Activated CD4-positive, alpha-beta T cell treated with anti-CD3 and anti-CD28 coated beads for 4 hours (primary cell): ENCODE results near the gene AATF.

ENCODE experiments used
- DNase-seq, 2 donors: peaks; one replicate each; pipeline ENCODE4 v3.0.0-alpha.2; 2020

AATF gene

DNA sequence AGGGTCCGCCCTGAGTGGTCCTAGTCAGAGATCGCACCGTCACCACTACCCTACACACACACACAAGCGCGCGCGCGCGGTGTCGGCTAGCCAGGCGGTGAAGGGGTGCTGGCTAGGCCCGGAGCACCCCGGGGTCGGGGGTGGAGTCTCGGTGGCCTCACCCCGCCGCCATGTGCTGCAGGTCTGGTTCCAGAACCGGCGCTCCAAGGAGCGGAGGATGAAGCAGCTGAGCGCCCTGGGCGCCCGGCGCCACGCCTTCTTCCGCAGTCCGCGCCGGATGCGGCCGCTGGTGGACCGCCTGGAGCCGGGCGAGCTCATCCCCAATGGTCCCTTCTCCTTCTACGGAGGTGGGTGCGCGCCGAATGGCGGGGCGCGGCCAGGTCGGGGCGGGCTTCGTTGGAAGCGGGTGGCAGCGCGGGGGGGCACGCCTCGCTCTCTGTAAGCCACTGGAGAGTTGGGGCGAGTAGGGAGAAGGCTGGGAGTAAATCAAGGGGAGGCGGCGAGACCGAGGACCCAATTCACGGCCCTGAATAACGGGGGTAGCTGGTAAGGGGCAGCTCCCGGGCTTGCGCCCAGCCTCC lies 6.6 kb upstream of the AATF start:
- no peak for DNase-seq

DNA sequence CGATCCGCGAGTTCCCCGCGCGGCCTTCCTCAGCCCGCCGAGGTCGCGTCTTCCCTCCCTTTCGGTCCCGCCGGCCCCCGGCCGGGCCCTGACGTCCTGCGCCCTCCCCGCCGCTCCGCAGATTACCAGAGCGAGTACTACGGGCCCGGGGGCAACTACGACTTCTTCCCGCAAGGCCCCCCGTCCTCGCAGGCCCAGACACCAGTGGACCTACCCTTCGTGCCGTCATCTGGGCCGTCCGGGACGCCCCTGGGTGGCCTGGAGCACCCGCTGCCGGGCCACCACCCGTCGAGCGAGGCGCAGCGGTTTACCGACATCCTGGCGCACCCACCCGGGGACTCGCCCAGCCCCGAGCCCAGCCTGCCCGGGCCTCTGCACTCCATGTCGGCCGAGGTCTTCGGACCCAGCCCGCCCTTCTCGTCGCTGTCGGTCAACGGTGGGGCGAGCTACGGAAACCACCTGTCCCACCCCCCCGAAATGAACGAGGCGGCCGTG lies 6.1 kb upstream of the AATF start:
- DNase-seq: no peak

DNA sequence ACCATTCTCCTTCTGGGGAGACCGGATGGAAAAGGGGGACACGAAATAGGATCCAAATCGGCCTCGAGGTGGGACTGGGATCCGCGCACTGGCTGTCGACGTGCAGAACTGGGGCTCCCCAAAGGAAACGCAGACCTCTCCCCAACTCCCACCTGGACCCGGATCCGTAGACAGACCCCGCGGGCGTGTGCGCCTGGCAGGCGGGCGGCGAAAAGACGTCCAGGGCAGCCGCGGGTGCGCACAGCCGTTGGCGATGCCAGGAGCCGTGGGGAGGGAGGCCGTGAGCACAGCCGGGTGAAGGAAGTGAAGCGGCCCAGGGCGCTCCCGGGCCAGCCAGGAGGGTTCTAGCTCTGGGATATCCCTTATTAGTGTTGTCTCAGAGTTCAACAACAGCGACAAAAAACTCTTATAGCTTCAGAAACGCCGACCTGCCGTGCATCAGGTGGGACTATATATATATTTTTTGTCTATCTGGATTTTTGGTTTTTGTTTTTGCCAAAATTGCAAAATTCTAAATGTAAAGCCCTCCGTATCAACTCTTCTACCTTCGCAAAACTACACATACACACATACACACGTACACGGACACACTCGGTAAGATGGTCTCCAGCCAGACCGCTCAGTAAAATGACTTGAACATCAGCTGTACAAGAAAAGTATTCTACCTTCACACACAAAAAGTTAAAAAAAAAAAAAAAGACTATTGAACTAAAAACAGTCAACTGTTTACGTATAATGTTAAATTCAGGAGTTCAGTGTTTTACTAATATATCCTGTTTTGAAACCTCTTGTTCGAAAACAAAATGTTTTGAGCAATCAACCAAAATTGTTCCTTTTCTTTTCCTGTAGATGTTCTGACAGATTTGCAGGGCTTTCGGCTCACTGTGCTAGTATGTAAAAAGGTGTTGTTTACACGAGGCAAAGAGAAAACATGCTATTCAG lies 5.2 kb upstream of the AATF start:
- DNase-seq: no peak

DNA sequence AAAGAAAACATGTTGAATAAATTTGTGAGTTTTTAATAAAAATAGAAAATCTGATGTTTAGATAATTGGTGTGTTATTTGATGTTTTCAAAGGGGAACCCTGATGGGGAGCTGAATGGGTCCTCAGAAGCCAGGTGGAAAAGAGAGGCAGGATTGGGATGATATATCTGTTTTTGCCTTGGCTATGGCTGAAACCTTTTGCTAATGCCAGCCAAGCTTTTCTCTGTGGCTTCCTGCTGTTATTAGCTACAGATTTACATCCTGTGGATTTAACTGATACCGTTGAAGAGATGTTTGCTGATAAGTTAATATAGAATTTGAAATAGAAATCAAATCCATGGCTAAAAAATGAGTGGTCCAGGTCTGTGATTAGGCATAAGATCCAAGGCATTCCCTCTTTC lies 4.2 kb upstream of the AATF start:
- DNase-seq: no peak

DNA sequence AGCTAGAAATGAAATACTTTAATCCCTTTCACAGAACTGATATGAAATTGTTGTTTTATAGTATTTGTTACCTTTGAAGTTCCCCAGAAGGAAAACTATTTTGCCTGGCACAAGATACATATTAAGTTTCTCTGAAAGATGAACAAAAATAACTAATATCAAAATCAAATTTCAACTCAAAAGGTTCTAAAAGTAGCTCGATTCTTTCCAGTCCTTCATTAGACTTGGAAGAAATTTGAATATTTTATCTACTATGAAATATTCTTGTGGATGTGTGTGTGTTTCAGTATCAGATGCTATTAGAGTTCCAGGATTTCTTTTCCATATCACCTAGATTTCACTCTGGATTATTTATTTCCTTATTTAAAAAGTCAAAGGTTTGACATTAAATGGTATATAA lies 3.6 kb upstream of the AATF start:
- DNase-seq: no peak

DNA sequence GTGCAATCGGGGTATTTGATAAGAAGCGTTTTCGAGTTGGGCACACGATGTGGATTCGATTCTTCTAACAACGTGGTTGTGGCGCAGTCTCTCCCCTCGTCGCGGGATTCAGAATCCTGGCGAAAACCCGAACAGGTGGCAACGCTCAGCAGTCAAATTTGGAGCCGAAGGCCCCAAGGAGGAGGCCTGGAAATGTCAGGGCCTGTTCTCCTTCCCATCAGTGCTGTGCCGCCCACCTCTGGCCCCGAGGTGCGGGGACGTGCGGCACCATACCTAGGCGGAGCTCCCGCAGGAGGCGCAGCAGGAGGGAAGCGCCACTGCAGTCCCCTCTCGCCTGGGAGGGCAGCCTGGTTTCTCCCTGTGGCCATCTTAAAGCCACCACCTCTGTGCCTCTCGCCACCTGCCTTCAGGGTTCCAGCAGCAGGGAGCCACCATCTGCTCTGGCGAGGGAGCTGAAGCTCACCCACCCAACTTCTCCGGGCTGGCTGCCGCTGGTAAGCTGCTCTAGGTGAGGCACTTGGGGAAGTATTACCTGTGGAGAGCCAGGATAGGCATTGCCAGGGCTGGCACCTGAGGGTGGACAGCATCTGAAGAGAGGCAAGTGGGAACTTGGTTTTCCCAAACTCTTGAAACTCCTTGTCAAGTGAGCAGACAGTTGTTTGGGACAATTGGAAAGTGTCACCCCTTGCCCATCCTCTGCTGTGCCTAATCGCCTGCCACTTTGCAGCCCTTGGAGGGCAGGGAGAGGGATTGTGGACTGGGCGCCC lies 2.6 kb upstream of the AATF start:
- no peak for DNase-seq

DNA sequence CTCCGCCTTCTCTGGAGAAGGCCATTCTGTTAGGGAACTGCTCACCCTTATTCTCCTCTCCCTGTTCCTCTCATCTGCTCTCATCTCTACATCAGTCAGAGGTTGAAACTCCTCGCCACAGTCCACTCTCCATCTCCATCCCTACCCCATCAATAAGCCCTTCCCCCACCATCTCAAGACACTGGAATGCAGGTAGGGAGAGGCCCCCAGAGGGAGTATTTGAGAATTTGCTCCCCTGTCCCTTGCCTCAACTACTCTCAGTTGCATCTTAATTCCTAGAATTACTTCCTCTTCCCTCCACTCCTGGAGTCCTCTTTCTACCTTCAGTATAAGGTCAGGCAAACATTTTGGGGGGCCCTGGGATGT lies 2.0 kb upstream of the AATF start:
- DNase-seq: no peak

DNA sequence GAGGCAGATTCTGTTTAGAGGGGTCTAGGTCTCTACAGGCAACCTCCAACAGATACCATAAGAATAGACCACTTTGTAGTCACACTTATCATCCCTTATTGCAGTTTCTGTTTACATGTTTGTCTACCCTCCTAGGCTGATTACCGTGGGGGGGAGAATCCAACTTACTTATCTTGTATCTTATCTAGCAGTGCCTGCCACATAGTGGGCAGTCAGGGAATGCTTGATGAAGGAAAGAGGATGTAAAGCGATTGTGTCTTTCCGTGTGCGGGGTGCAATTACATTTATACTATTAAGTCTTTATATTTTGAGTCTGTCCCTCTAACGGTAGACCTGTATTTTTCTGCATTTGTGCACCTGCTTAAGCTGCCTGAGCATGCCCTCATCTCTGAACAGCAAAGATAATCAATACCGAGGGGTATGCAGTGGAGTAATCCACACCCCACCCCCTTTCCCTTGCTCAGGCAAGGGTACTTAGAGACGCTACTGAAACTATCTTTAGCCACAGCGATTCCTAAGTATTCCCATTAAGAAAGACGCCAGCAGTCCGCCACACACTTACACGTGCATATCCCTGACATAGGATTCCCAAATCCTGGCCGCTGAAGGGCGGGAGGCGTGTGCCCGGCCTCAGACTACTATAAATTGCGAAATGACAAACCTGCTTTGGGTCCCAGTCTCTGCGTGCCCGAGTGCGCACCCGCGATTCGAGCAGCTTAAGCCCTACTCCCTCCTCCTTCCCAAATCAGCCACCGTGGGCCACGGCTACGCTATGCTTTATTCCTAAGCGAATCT lies 635 bp upstream of the AATF start:
- no peak for DNase-seq

DNA sequence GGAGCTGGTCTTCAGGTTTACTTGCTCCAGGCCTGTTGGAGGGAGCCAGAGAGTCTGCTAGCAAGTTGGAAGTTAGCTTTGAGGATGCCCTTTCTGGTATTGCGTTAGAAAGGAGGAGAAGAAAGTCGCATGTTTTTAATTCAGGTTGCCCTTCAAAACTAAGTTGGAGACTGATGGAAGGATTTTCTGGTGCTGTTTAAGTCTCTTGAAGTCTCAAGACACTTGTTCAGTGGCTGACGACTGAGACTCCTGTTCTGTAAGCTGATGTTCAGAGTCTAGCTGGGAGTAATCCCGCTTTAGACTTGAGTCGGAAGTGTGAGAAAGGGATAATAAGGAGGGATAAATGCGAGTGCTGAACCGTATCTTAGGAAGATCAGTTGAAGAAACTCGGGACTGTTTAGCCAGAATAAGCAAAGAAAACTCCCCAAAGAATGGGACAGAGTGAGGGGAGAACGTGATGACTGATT lies 740 bp downstream of the AATF start:
- DNase-seq: no peak

DNA sequence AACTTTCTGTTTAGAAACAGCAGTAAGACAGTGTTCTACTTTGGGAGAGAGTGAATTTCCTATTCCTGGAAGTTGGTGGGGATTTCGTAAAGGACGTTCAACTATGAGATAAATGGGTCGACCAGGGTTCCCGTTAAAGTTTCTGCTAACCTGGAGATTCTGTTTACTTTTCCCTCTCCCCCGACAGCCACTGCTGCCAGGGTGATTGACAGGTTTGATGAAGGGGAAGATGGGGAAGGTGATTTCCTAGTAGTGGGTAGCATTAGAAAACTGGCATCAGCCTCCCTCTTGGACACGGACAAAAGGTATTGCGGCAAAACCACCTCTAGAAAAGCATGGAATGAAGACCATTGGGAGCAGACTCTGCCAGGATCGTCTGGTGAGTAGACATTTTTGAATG lies 1.3 kb downstream of the AATF start:
- DNase-seq: no peak

DNA sequence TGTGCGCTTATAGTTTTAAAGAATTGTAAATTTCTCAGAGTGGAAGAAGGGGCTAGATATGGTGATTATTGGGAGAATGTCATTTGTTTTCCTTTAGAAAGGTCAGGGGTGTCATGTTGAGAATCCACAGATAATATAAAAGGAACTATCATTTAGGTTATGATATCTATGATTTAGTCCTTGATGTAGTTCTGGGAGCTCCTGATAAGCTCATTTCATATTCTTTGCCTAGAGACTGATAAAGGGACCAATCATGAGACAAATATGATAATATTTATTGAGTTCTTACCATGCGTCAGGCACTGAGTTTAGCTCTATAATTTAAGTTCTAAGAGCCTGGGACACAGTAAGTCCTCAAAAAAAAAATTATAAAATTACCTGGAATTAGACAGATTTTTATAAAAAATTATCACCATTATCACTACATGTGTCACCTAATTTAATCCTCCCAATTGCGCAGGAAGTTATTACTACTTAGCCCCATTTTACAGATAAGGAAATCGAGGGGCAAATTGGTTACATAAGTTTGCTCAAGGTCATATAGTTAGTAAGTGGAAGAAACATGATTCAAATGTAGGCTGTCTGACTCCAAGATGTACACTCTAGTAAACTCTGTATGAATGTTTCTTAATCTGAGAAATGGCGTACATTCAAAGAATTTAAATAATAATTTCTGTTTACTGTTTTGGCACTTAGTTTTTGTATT lies 2.5 kb downstream of the AATF start:
- no peak for DNase-seq

DNA sequence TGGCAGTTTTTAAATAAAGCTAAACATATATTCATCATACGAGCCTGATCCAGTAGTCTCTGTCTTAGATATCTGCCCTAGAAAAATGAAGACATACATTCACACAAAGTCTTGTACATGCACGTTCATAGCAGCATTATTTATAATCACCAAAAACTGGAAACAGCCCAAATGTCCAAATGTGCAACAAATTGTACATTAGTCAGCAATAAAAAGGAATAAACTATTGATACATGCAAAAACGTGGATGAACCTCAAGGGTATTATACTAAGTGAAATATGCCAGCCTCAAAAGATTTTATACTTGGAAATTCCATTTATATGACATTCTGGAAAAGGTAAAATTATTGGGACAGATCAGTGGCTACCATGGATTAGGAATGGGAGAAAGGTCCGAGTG lies 22.8 kb downstream of the AATF start:
- no peak for DNase-seq

DNA sequence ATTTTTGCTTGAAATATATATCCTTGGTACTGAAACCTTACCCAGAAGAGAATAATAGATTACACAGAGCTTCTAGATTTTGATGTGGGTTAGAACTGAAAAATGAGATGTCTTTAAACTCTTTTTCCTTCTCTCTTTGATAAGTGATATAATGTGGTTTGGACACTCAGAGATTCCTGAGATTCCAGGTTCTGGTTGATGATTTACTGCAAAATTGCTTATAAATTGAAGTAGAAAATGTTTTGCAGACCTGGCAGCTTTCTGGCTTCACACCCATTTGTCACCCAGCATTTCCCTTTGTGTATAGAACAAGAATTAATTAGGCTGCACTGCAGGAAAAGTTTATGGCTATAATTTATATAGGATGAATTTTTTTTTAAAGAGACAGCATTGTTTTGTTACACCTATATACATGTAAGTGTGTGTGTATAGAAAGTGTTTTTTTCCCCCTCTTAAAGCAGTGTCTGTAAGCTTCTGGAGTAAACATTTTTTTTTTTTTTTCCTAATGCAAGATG lies 23.5 kb downstream of the AATF start:
- no peak for DNase-seq

DNA sequence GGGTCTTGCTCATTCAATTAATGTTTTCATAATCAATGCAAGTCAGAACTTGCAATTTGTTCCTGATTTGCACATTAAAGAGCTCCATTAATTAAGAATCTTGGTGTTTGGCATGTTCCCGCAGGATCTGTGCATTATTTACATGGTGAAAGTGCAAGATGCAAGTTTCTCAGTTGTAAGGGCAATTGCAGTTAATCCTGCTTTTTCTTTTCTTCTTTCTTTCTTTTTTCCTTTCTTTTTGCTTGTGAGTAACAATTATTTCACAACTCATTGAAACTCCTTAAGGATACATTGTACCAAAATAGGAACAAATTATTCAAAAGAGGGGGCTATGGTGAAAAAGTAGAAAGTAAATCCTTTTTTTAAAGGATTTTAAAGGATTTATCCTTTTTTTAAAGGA lies 24.2 kb downstream of the AATF start:
- DNase-seq: no peak

DNA sequence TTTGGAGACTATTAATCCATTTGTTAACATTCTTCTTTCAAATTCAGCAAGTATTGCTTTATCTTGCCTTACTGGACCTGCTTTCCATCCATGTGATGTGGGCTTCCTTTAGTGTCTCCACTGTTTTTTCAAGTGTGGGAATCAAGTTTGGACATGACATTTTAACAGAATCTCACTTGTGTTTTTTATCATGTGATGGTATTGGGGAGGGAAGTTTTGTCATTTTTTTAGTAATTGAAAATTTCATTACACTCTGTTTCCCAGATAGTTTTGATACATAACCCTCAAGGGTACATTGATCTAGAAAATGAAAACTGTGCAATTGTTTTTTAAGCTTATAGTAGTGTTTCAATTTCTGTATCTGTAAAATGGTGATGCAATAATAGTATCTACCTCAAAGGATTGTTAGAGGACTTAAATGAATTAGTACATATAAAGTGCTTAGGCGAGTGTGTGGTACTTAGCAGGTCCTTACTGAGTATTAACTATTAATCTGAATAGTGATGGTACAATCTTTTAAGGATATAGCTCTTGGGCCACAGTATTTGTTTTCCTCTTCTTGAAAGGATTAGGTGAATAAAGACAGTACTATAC lies 27.3 kb downstream of the AATF start:
- no peak for DNase-seq

DNA sequence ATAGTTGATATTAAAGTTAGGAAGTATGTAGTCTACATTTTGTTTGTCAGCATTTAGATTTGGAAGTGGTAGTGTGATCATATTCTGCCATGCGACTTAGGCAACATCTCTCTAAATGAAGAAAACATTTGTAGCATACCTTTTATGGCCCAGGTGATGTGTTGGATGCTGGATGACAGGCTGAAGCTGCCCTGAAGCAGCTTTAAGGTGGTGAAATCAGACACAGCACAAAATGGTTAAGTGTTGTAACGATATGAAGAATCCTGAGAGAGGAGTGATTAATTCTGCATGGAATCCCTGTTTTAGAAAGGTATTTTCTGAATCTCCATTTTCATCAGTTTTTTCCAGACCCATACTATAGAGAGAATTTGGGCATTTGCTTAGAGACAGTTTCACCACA lies 28.3 kb downstream of the AATF start:
- DNase-seq: no peak

DNA sequence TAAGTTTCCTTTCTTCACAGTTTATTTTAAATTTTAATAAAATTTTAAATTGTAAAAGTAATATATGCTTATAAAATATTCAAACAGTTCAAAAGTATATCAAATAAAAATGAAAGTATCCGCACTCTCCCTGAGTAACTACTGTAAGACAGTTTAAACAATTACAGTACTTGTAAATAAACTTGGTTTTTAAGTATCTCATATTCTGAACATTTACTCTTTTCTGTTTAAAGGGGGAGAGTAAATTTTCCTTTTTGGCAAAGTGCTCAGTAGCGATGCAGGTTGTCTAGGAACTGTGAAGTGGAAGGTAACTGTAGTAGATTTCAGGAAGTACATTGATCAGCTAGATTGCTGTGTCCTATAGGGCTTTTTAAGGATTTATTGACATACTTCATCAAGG lies 28.8 kb downstream of the AATF start:
- DNase-seq: no peak

DNA sequence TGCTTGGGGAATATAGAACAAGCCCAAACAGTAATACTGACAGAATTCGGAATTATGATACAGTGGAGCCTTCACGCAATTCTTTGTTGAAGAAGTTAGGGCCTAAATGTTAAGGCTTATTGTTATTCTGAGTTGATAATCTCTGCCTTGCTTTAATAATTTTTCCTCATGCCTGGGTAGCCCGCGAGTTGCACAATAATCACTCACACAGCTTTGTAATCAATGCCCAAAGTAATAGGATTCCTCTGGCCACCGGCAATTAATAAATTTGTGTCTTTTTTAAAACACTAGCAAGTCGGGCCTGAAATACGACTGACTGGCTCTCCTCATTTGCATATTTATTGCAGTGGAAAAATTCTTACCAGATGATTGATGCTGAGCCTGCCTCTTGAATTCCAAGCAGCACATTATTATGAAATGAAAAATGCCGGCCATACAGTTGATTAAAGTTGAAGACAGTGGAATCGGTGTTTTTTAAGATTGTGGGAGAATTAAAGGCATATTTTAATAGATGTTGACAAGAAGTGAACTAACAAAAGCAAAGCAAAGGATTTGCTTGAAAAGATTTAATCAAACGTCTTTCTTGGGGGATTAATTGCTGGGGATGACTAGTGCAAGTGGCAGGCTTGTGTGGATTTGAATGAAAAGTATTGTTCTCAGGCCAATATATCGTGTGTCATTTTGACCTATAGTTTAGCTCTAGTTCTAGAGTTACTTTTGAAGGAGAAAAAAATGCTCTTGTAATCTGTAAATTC lies 30.2 kb downstream of the AATF start:
- no peak for DNase-seq

DNA sequence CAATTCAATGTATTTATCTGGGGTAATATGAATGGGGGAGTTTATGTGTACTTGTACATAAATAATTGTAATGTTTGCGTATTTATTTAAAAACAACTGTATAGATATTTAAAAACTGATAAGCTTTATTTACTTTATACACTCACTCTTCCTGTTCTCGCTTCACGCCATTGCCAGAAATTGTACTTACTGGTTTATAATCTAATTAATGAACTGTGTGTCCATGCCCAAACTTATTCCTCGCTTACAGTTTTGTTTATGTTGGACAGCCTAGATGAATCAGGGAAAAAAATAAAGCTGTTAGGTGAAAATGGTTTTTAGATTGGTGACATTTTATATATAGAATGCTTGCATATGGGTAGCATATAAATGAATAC lies 30.8 kb downstream of the AATF start:
- no peak for DNase-seq

DNA sequence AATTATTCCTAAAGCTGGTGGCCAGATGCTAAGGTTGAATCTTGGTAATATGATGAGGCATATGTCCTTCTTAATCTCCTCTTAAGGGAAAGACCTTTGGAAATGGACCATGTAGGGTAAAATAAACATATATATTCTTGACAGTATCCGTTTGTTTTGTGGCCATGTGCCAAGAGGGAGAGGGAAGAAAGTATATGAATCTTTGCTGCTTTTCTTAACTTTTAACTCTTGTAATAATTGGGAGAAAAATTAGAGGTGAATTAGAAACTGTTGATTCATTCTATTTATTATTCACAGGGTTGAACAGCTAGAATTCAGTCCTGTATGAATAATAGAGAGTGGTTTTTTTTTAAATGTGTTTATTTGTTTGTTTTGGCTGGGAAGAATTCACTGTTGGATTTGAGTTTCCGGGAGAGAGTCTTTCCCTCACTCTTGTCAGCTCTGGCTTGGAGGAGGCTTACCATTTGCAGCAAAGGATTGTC lies 31.6 kb downstream of the AATF start:
- DNase-seq: no peak

DNA sequence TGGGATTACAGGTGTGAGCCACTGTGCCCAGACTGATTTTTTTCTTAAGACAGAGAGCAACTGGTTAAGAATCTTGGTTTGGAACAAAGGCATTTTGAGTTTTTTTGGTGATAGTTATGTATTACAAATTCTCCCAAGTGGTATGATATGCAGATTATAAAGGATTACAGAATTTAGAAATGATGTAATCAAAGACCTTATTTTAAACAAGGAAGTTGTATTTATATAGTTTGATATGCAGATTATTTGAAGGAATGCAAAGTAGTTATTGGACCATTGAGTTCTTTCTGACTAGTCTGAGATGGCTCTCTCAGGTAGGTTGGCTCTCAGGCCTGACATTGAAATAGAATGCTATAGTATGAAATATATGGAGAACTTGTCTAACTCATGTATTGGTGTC lies 34.9 kb downstream of the AATF start:
- no peak for DNase-seq
